Gastroesophageal sphincter (tissue), 3 donors: Measurements from ENCODE around the gene CXCL3.

Source experiments
- CTCF ChIP-seq, 4 experiments: fragments of 200-600 bp in 2 of 4; fragments of 450-650 bp in 2 of 4; sonication (generic) in 1 of 4; IDR thresholded peaks; one replicate each; pipeline ENCODE4 v1.5.1; 2017 to 2019; ENCODE audit warnings: antibody characterized with exemption in 4 of 4, mild to moderate bottlenecking in 2 of 4, moderate library complexity in 2 of 4
- POLR2A ChIP-seq, 2 donors: fragments of 450-650 bp; IDR thresholded peaks; one replicate each; pipeline ENCODE4 v1.6.1; 2017; ENCODE audit warnings: antibody characterized with exemption in 2 of 2, mild to moderate bottlenecking in 2 of 2, moderate library complexity in 1 of 2

GRCh38 chr4:74063859-74064258 lies 25.4 kb upstream of the CXCL3 start:
- TF ChIP-seq POLR2A (IDR thresholded peaks at IDR 0.05) = no peak
- TF ChIP-seq CTCF (IDR thresholded peaks at IDR 0.05) = no peak
